Hepatocyte (in vitro differentiated cells): ENCODE data around the gene ITGB7. TPM values are rescaled to one million over a fixed set of nuclear protein-coding genes. Genes with fewer than 3 reads are reported as not detected.

Experiments used
- DNase-seq: peaks from one replicate; pipeline ENCODE4 v3.0.0-alpha.2; 2016; ENCODE audit warnings: low spot score
- H2AFZ ChIP-seq: fragments of 200-600 bp; sonication (generic); 2 replicates; pipeline ENCODE4 v1.6.0; 2016; ENCODE audit warnings: antibody characterized with exemption, mild to moderate bottlenecking
- H3K27ac ChIP-seq: fragments of 200-600 bp; sonication (generic); 2 replicates; pipeline ENCODE4 v1.5.1; 2016; ENCODE audit warnings: mild to moderate bottlenecking
- H3K27me3 ChIP-seq: fragments of 200-600 bp; sonication (generic); 2 replicates; pipeline ENCODE4 v1.6.1; 2016
- H3K36me3 ChIP-seq: fragments of 200-600 bp; sonication (generic); replicated peaks from 2 replicates; pipeline ENCODE4 v1.5.1; 2016; ENCODE audit warnings: low read depth; ENCODE audit not compliant: insufficient read depth
- H3K4me1 ChIP-seq: fragments of 200-600 bp; sonication (generic); 2 replicates; pipeline ENCODE4 v1.5.1; 2016; ENCODE audit warnings: mild to moderate bottlenecking, moderate library complexity; ENCODE audit not compliant: insufficient read depth
- H3K4me2 ChIP-seq: fragments of 200-600 bp; sonication (generic); 2 replicates; pipeline ENCODE4 v1.6.0; 2016
- H3K4me3 ChIP-seq: fragments of 200-600 bp; sonication (generic); 2 replicates; pipeline ENCODE4 v1.5.1; 2016; ENCODE audit warnings: mild to moderate bottlenecking
- H3K79me2 ChIP-seq: fragments of 200-600 bp; sonication (generic); 2 replicates; pipeline ENCODE4 v1.6.0; 2017; ENCODE audit warnings: mild to moderate bottlenecking
- H3K9me2 ChIP-seq: fragments of 200-600 bp; sonication (generic); replicated peaks from 2 replicates; pipeline ENCODE4 v1.6.0; 2017; ENCODE audit warnings: mild to moderate bottlenecking; ENCODE audit not compliant: insufficient read depth
- H3K9me3 ChIP-seq: fragments of 200-600 bp; sonication (generic); 2 replicates; pipeline ENCODE4 v1.5.1; 2016; ENCODE audit warnings: low read depth, mild to moderate bottlenecking
- H4K20me1 ChIP-seq: fragments of 200-600 bp; sonication (generic); 2 replicates; pipeline ENCODE4 v1.6.0; 2016; ENCODE audit warnings: mild to moderate bottlenecking; ENCODE audit not compliant: insufficient read depth, poor library complexity, severe bottlenecking
- CTCF ChIP-seq: fragments of 200-600 bp; sonication (generic); IDR thresholded peaks from 2 replicates; pipeline ENCODE4 v1.5.1; 2016; ENCODE audit warnings: antibody characterized with exemption, mild to moderate bottlenecking; ENCODE audit not compliant: poor library complexity
- EZH2 ChIP-seq: fragments of 200-600 bp; sonication (generic); IDR thresholded peaks from 2 replicates; pipeline ENCODE4 v1.6.1; 2016; ENCODE audit warnings: antibody characterized with exemption, mild to moderate bottlenecking, borderline replicate concordance
- EZH2phosphoT487 ChIP-seq: fragments of 200-600 bp; sonication (generic); IDR thresholded peaks from one replicate; pipeline ENCODE4 v1.6.1; 2018; ENCODE audit warnings: antibody characterized with exemption, mild to moderate bottlenecking, low read depth, moderate library complexity; ENCODE audit not compliant: unreplicated experiment, severe bottlenecking
- WGBS: methylation state at CpG from one replicate; pipeline ENCODE4 v1.1.6; 2016; ENCODE audit warnings: low lambda C conversion rate; ENCODE audit errors: missing lambda C conversion rate; 5-methylcytosine and 5-hydroxymethylcytosine counted together
- polyA plus RNA-seq: library from polyadenylated mRNA; unstranded; fragments of >200 nt; fragmentation: Nextera tagmentation; extraction: Ambion mirVana; gene quantifications from 2 replicates; pipeline ENCODE4 v1.2.1, GENCODE V29; 2016
- total RNA-seq: library from RNA; depleted of rRNA; stranded (reverse); fragments of >200 nt; gene quantifications from 2 replicates; pipeline ENCODE4 v1.2.3, GENCODE V29; 2014

The ITGB7 gene
- total and polyA plus RNA-seq, 2 experiments from 2014 or later = 0.23 TPM; not detected in 1

GRCh38 chr12:53231921-53232645 lies 25.0 kb upstream of the ITGB7 start, which contains the start of gene RARG:
TSS of gene RARG (minus strand) at chr12:53232209. CDS start at chr12:53227545, 4,664 bp downstream.
- H3K36me3 ChIP-seq = no peaks in the 10 kb centered on the region
- H3K9me3 ChIP-seq = no peaks in the 10 kb centered on the region
- peaks cover 28% of the 10 kb centered on the region for H3K4me1 ChIP-seq
- peak within 1 kb of the TSS; percentile 92 for H3K27ac ChIP-seq
- H3K4me3 ChIP-seq = peak within 1 kb of the TSS; percentile 75
- no peaks in the 10 kb centered on the region for H4K20me1 ChIP-seq
- H3K79me2 ChIP-seq = peaks cover 11% of the 10 kb centered on the region
- H3K9me2 ChIP-seq = no peaks in the 10 kb centered on the region
- TF ChIP-seq EZH2phosphoT487 (no peak), CTCF (no peak), EZH2 (no peak)
- H2AFZ ChIP-seq = peak within 1 kb of the TSS; percentile 29
- peak; percentile 81 for DNase-seq
- H3K27me3 ChIP-seq = no peaks in the 10 kb centered on the region
- 6% methylated on average over 9 of the region's 44 CpGs for WGBS
- H3K4me2 ChIP-seq = peak within 1 kb of the TSS; percentile 94

- Histone ChIP-seq H3K9me2 (no peaks in the 10 kb centered on the region), H3K4me2 (peak overlapping the region; percentile 94), H3K4me1 (peaks cover 28% of the 10 kb centered on the region), H3K79me2 (peaks cover 11% of the 10 kb centered on the region), H3K9me3 (no peaks in the 10 kb centered on the region), H3K36me3 (no peaks in the 10 kb centered on the region), H4K20me1 (no peaks in the 10 kb centered on the region), H3K27me3 (no peaks in the 10 kb centered on the region), H2AFZ (no peak overlapping the region), H3K4me3 (peak overlapping the region; percentile 75), H3K27ac (peak overlapping the region; percentile 92)
- DNase-seq = no peak
- WGBS = 1% methylated on average over 9 of the region's 9 CpGs
- TF ChIP-seq EZH2 = no peak
- TF ChIP-seq EZH2phosphoT487 = no peak
- no peak for TF ChIP-seq CTCF
These were observed 24.5 kb upstream of the ITGB7 start for GRCh38 chr12:53231671-53231920.

- Histone ChIP-seq H3K4me3 (no peak overlapping the region), H3K4me2 (peak overlapping the region; percentile 94)
These were observed 23.2 kb upstream of the ITGB7 start for GRCh38 chr12:53230108-53230845.

GRCh38 chr12:53229454-53229853 lies 22.4 kb upstream of the ITGB7 start:
- H3K4me1 ChIP-seq = peaks cover 40% of the 10 kb centered on the region
- no peak overlapping the region for H2AFZ ChIP-seq
- WGBS = 65% methylated on average over 2 of the region's 2 CpGs
- peak overlapping the region; percentile 92 for H3K27ac ChIP-seq
- H4K20me1 ChIP-seq = no peaks in the 10 kb centered on the region
- no peak for DNase-seq
- H3K36me3 ChIP-seq = no peaks in the 10 kb centered on the region
- peaks cover 11% of the 10 kb centered on the region for H3K79me2 ChIP-seq
- TF ChIP-seq CTCF = no peak
- no peak for TF ChIP-seq EZH2
- TF ChIP-seq EZH2phosphoT487 = no peak
- peak overlapping the region; percentile 94 for H3K4me2 ChIP-seq
- no peaks in the 10 kb centered on the region for H3K27me3 ChIP-seq
- no peaks in the 10 kb centered on the region for H3K9me2 ChIP-seq
- H3K4me3 ChIP-seq = no peak overlapping the region
- no peaks in the 10 kb centered on the region for H3K9me3 ChIP-seq

More at GRCh38 chr12:53230108-53230845, 23.2 kb upstream of the ITGB7 start:
- Histone ChIP-seq H3K27me3 (no peaks in the 10 kb centered on the region), H3K4me1 (peaks cover 35% of the 10 kb centered on the region), H3K36me3 (no peaks in the 10 kb centered on the region), H4K20me1 (no peaks in the 10 kb centered on the region), H2AFZ (no peak overlapping the region), H3K9me2 (no peaks in the 10 kb centered on the region), H3K27ac (peak overlapping the region; percentile 92), H3K79me2 (peaks cover 11% of the 10 kb centered on the region), H3K9me3 (no peaks in the 10 kb centered on the region)
- TF ChIP-seq EZH2 = no peak
- 77% methylated on average over 6 of the region's 10 CpGs for WGBS
- DNase-seq = no peak
